ENCODE measurements around the gene ANO10.

The ANO10 gene

GRCh38 chr3:43369404-43370292, 252.2 kb downstream of the ANO10 start (continued):
- TF ChIP-seq REST (tag by site-specific recombination; IDR thresholded peaks at IDR 0.05) (no peak), KLF16 (tag by site-specific recombination; IDR thresholded peaks at IDR 0.05) (no peak), KLF8 (tag by site-specific recombination; IDR thresholded peaks at IDR 0.05) (no peak), GLI2 (tag by site-specific recombination; IDR thresholded peaks at IDR 0.05; ENCODE audit: borderline replicate concordance, low read depth) (no peak), ELK4 (IDR thresholded peaks at IDR 0.05; ENCODE audit: borderline replicate concordance, low read depth, low read length) (no peak), TRIM28 (IDR thresholded peaks at IDR 0.05; ENCODE audit: borderline replicate concordance, low read length) (no peak), SCRT1 (tag by site-specific recombination; IDR thresholded peaks at IDR 0.05; ENCODE audit: borderline replicate concordance) (no peak), ZBTB7A (tag by site-specific recombination; IDR thresholded peaks at IDR 0.05; ENCODE audit: low read depth) (no peak), ZNF785 (tag by site-specific recombination; IDR thresholded peaks at IDR 0.05) (no peak)

GRCh38 chr3:43366885-43367284, 254.9 kb downstream of the ANO10 start:
- ChIA-PET CTCF (no interaction called here), POLR2A (no interaction called here)
- no peak overlapping the region for H3K27ac ChIP-seq (ENCODE audit: extremely low read depth, low read depth, low read length)
- H3K4me1 ChIP-seq (ENCODE audit: control insufficient read depth, insufficient read depth, low read length), result no peaks in the 10 kb centered on the region
- no peak overlapping the region for H3K4me3 ChIP-seq (ENCODE audit: low read depth, low read length)
- H3K36me3 ChIP-seq (ENCODE audit: control insufficient read depth in 2 of 2, insufficient read depth in 1 of 2, low read length in 2 of 2), result peaks cover 0 to 8% of the 10 kb centered on the region in 2 experiments; a peak in 1 of 3 replicates
- no peaks in the 10 kb centered on the region for H3K9me3 ChIP-seq (ENCODE audit: control insufficient read depth, insufficient read depth, low read depth, low read length)
- TF ChIP-seq SP2 (tag by site-specific recombination; IDR thresholded peaks at IDR 0.05) (no peak), SCRT1 (tag by site-specific recombination; IDR thresholded peaks at IDR 0.05; ENCODE audit: borderline replicate concordance) (no peak), PRDM6 (tag by site-specific recombination; IDR thresholded peaks at IDR 0.05) (no peak), ZNF585B (tag by site-specific recombination; IDR thresholded peaks at IDR 0.05) (no peak), AEBP2 (tag by site-specific recombination; IDR thresholded peaks at IDR 0.05; ENCODE audit: borderline replicate concordance) (no peak), ZNF558 (tag by site-specific recombination; IDR thresholded peaks at IDR 0.05) (no peak), ZSCAN23 (tag by site-specific recombination; IDR thresholded peaks at IDR 0.05) (no peak), ZBTB17 (tag by site-specific recombination; IDR thresholded peaks at IDR 0.05) (no peak), ZNF701 (tag by site-specific recombination; IDR thresholded peaks at IDR 0.05) (no peak), ZFP37 (tag by site-specific recombination; IDR thresholded peaks at IDR 0.05) (no peak), ZNF610 (tag by site-specific recombination; IDR thresholded peaks at IDR 0.05; ENCODE audit: borderline replicate concordance) (no peak), ATF2 (tag by site-specific recombination; IDR thresholded peaks at IDR 0.05; ENCODE audit: low read depth) (no peak), ZNF518A (tag by site-specific recombination; conservative IDR thresholded peaks at IDR 0.05; ENCODE audit: low read depth) (no peak)
